Heart left ventricle (tissue), 16 donors: Measurements from ENCODE around the gene MXRA8. TPM values are rescaled to one million over a fixed set of nuclear protein-coding genes. Genes with fewer than 3 reads are reported as not detected.
A peak's percentile ranks its signal among the peaks of the same experiment; 100 is the strongest.
"Not testable (repeated sequence)": the region's sequence is repeated elsewhere in the genome, so short reads cannot be mapped to it uniquely, and the experiment has no call there.

Experiments used
- ATAC-seq, 4 donors: fragments of 200-7000 bp; cut with Tn5 transposase; one replicate each; pipeline ENCODE4 v1.9.1; 2020 to 2022; ENCODE audit warnings: moderate library complexity in 4 of 4, mild to moderate bottlenecking in 3 of 4, moderate number of reproducible peaks in 1 of 4
- DNase-seq, 5 donors: peaks; one replicate each; pipeline ENCODE4 v3.0.0-alpha.2; 2020
- H3K27ac ChIP-seq, 12 donors: fragments of 200-600 bp; sonication (generic) in 4 of 12; one replicate each; pipeline versions ENCODE4 v1.5.0 to v1.8.0; 2016 to 2022; ENCODE audit warnings: mild to moderate bottlenecking in 2 of 12
- H3K27me3 ChIP-seq, 9 donors: fragments of 200-600 bp; sonication (generic) in 2 of 9; one replicate each; pipeline versions ENCODE4 v1.5.1 to v1.8.0; 2016 to 2022; ENCODE audit warnings: mild to moderate bottlenecking in 3 of 9
- H3K36me3 ChIP-seq, 9 donors: fragments of 200-600 bp; sonication (generic) in 2 of 9; one replicate each; pipeline versions ENCODE4 v1.5.0 to v1.8.0; 2018 to 2022; ENCODE audit warnings: mild to moderate bottlenecking in 2 of 9
- H3K4me1 ChIP-seq, 12 donors: fragments of 200-600 bp; sonication (generic) in 4 of 12; one replicate each; pipeline versions ENCODE4 v1.5.0 to v1.8.0; 2016 to 2022; ENCODE audit warnings: mild to moderate bottlenecking in 3 of 12
- H3K4me3 ChIP-seq, 12 donors: fragments of 200-600 bp; sonication (generic) in 4 of 12; one replicate each; pipeline versions ENCODE4 v1.5.0 to v1.8.0; 2017 to 2022; ENCODE audit warnings: mild to moderate bottlenecking in 9 of 12, moderate library complexity in 4 of 12
- H3K9me3 ChIP-seq, 12 donors: fragments of 200-600 bp; sonication (generic) in 4 of 12; one replicate each; pipeline versions ENCODE4 v1.5.0 to v1.8.0; 2016 to 2022; ENCODE audit warnings: mild to moderate bottlenecking in 1 of 12
- CTCF ChIP-seq, 12 donors: fragments of 200-600 bp; sonication (generic) in 4 of 12; IDR thresholded peaks; one replicate each; pipeline versions ENCODE4 v1.5.0 to v1.8.0; 2018 to 2022; ENCODE audit warnings: antibody characterized with exemption in 12 of 12, mild to moderate bottlenecking in 5 of 12
- POLR2A ChIP-seq, 2 donors: fragments of 450-650 bp; IDR thresholded peaks; one replicate each; pipeline ENCODE4 v1.6.1; 2017; ENCODE audit warnings: antibody characterized with exemption in 2 of 2, mild to moderate bottlenecking in 2 of 2, moderate library complexity in 2 of 2
- WGBS, 4 donors: extraction: QIAGEN DNeasy Blood & Tissue Kit in 2 of 4; methylation state at CpG; one replicate each; pipeline versions ENCODE4 v1.1.5 to v1.1.7; 2013 to 2018; 5-methylcytosine and 5-hydroxymethylcytosine counted together
- intact Hi-C, 10 donors: fragments of 100-400 bp; cut with DNase I; formaldehyde crosslinking; loops; one replicate each; pipeline versions ENCODE4 v1.11.1 to v1.14.2; 2022
- polyA plus RNA-seq, 2 donors: library from polyadenylated mRNA; stranded (reverse); fragments of 200-250 nt; gene quantifications; one replicate each; pipeline ENCODE4 v1.2.3, GENCODE V29; 2013
- total RNA-seq, 9 donors: library from RNA; depleted of rRNA in 2 of 9; stranded (reverse); fragments of >200 nt in 2 of 9; fragmentation: NEBNext Ultra II Directional in 3 of 9; extraction: Animal tissue kit (Norgen Biotek cat#: 25700) in 3 of 9; gene quantifications; one replicate each; pipeline versions ENCODE4 v1.1.0 to v1.2.4, GENCODE V29; 2016 to 2023
- donor health status: ischemic (EF 13 %, LVEDD 7.1; RV severe dilation, severe dysfunction).
- donor health status: healthy with polysubstance abuse.
- donor health status: DM: no; HTN: yes; CAD: no.
- donor health status: DM: no; HTN: no; CAD: no.
- donor health status: ischemic (EF 25% LVEDD 6.9; RV normal size, moderate dysfunction).
- donor health status: ischemic (EF 25% LVEDD 5.7; RV mildly dilated, moderate dysfunction).
- donor health status: healthy.
- donor health status: DM: yes; HTN: yes; CAD: no.
- donor health status: ischemic (EF 35%, LVEDD 5.7; RV mildly dilated, moderate dysfunction).
- donor health status: nonischemic (EF 11% LVEDD 7.7; RV severe dilation, severe dysfunction).
- donor health status: DM: yes; HTN: yes; CAD: no.
- donor health status: PGD.
- donor health status: ischemic (EF 29% LVEDD 5.4; RV normal size, mild dysfunction).
- donor health status: nonischemic (EF 23%, LVEDD 6.1; RV moderate dilation, normal function).

Gene MXRA8
- total and polyA plus RNA-seq, 11 donors, result 10.5 to 49.3 (median 19.5) TPM

GRCh38 chr1:1318131-1318652 is 40.2 kb downstream of the MXRA8 start:
- no peaks in the 10 kb centered on the region for H3K9me3 ChIP-seq
- intact Hi-C loops, result no loop called here
- no peak overlapping the region for H3K4me3 ChIP-seq
- H3K27ac ChIP-seq, result peak overlapping the region in 11 of 12 donors; percentile 33 to 81 (median 46)
- no peak for TF ChIP-seq CTCF (IDR thresholded peaks at IDR 0.05)
- TF ChIP-seq POLR2A (IDR thresholded peaks at IDR 0.05), result no peak
- WGBS, 4 donors, result 60 to 66% (median 65%) methylated on average over 9 of the region's 9 CpGs
- peaks cover 0 to 51% (median 29%) of the 10 kb centered on the region in 12 donors for H3K4me1 ChIP-seq
- H3K27me3 ChIP-seq, result no peaks in the 10 kb centered on the region
- ATAC-seq (peak; percentile 65 to 83 (median 73)), DNase-seq (peak in 4 of 5 donors; percentile 72 to 89 (median 82))
- peaks cover 0 to 70% (median 52%) of the 10 kb centered on the region in 9 donors for H3K36me3 ChIP-seq

- 77 to 88% (median 82%) methylated on average over 6 of the region's 6 CpGs for WGBS, 4 donors
- no peaks in the 10 kb centered on the region for H3K27me3 ChIP-seq
- DNase-seq (no peak), ATAC-seq (no peak)
- H3K9me3 ChIP-seq, result no peaks in the 10 kb centered on the region
- TF ChIP-seq CTCF (IDR thresholded peaks at IDR 0.05), result no peak
- TF ChIP-seq POLR2A (IDR thresholded peaks at IDR 0.05), result no peak
- H3K27ac ChIP-seq, result peak overlapping the region in 10 of 12 donors; percentile 1 to 81 (median 53)
- peaks cover 0 to 78% (median 59%) of the 10 kb centered on the region in 9 donors for H3K36me3 ChIP-seq
- intact Hi-C loops, result no loop called here
- H3K4me3 ChIP-seq, result no peak overlapping the region
- peaks cover 0 to 43% (median 26%) of the 10 kb centered on the region in 12 donors for H3K4me1 ChIP-seq
These were observed 40.9 kb downstream of the MXRA8 start for GRCh38 chr1:1317420-1317819.

- intact Hi-C loops, ATAC-seq: not testable (repeated sequence)
- 90 to 94% (median 92%) methylated on average over 8 of the region's 8 CpGs for WGBS, 4 donors
These were observed 42.2 kb downstream of the MXRA8 start for GRCh38 chr1:1316199-1316598.

GRCh38 chr1:1315435-1315954 is 42.9 kb downstream of the MXRA8 start:
- Histone ChIP-seq H3K36me3 (peaks cover 0 to 88% (median 77%) of the 10 kb centered on the region in 9 donors), H3K4me1 (peaks cover 0 to 24% (median 12%) of the 10 kb centered on the region in 12 donors), H3K9me3 (no peaks in the 10 kb centered on the region), H3K4me3 (no peak overlapping the region), H3K27me3 (no peaks in the 10 kb centered on the region), H3K27ac (peak overlapping the region in 1 of 12 donors; percentile 49)
- DNase-seq, result no peak
- TF ChIP-seq CTCF (IDR thresholded peaks at IDR 0.05) (no peak), POLR2A (IDR thresholded peaks at IDR 0.05) (no peak)
- intact Hi-C loops, result no loop called here
- WGBS, 4 donors, result 71 to 84% (median 80%) methylated on average over 16 to 25 of the region's 26 CpGs
- ATAC-seq, result no peak

More at GRCh38 chr1:1316199-1316598, 42.2 kb downstream of the MXRA8 start:
- not testable (repeated sequence) for H3K9me3 ChIP-seq, H3K4me3 ChIP-seq, DNase-seq, H3K27me3 ChIP-seq
- H3K27ac ChIP-seq, result peak overlapping the region in 1 of 12 donors; percentile 81
- H3K4me1 ChIP-seq, result peaks cover 0 to 31% (median 18%) of the 10 kb centered on the region in 12 donors
- peaks cover 0 to 86% (median 70%) of the 10 kb centered on the region in 9 donors for H3K36me3 ChIP-seq
